Neural cell (in vitro differentiated cells): ENCODE results near the gene RUFY3.

ENCODE experiments used
- CTCF ChIP-seq: fragments of 450-650 bp; IDR thresholded peaks from 2 replicates; pipeline ENCODE4 v1.5.1; 2014; ENCODE audit warnings: antibody characterized with exemption, mild to moderate bottlenecking, moderate library complexity; ENCODE audit not compliant: poor library complexity, severe bottlenecking
- EP300 ChIP-seq: fragments of 450-650 bp; conservative IDR thresholded peaks from 2 replicates; pipeline ENCODE4 v1.6.1; 2014; ENCODE audit warnings: antibody characterized with exemption, mild to moderate bottlenecking, moderate library complexity; ENCODE audit not compliant: poor library complexity, severe bottlenecking
- REST ChIP-seq: IDR thresholded peaks from 2 replicates; pipeline ENCODE4 v1.6.1; 2012; ENCODE audit warnings: borderline replicate concordance

- TF ChIP-seq CTCF: no peak
- TF ChIP-seq REST: no peak
- TF ChIP-seq EP300: no peak
These were observed 31.9 kb downstream of the RUFY3 start for GRCh38 chr4:70753630-70754029.
